Left ventricle myocardium superior (tissue), 1 donor: ENCODE measurements around the gene CARD9. TPM values are rescaled to one million over a fixed set of nuclear protein-coding genes. Genes with fewer than 3 reads are reported as not detected.
A peak's percentile ranks its signal among the peaks of the same experiment; 100 is the strongest.

Experiments
- ATAC-seq: fragments of 200-7000 bp; cut with Tn5 transposase; one replicate; pipeline ENCODE4 v1.9.1; 2020; ENCODE audit warnings: mild to moderate bottlenecking, moderate library complexity
- DNase-seq: peaks from one replicate; pipeline ENCODE4 v3.0.0-alpha.2; 2020
- intact Hi-C: fragments of 100-400 bp; cut with micrococcal nuclease; formaldehyde crosslinking; loops from one replicate; pipeline ENCODE4 v1.11.0; 2022
- total RNA-seq: library from RNA; stranded (reverse); fragmentation: NEBNext Ultra II Directional; extraction: Animal tissue kit (Norgen Biotek cat#: 25700); gene quantifications from one replicate; pipeline ENCODE4 v1.2.1, GENCODE V29; 2021
- donor health status: DM: no; HTN: yes; CAD: no; lungs with severe emphysema.

CARD9 gene
- total RNA-seq, 1 donor from 2014 or later, result 0.79 TPM

DNA sequence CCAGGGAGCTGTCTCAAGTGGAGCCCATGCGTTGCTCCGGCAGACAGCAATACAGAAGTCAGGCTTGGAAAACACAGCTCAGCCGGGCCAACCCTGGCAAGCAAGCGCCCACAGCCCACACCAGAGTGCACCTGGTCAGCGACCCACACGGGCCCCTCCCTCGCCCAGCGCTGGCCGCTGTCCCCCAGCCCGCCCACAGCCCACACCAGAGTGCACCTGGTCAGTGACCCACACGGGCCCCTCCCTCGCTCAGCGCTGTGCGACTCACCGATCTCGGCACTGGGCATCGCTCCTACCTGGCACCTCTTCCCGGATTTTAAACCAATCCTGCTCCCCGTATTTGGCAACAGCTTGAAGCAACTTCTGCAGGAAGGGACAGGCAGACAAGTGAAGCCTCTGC is 13.7 kb upstream of the CARD9 start:
- intact Hi-C loops, result no loop called here
- DNase-seq (no peak), ATAC-seq (no peak)

GRCh38 chr9:136386018-136386417 is 12.5 kb upstream of the CARD9 start:
- ATAC-seq (no peak), DNase-seq (no peak)
- intact Hi-C loops, result no loop called here

GRCh38 chr9:136385015-136385414 is 11.5 kb upstream of the CARD9 start:
- ATAC-seq (no peak), DNase-seq (no peak)
- intact Hi-C loops, result no loop called here

GRCh38 chr9:136383436-136383835 is 10.0 kb upstream of the CARD9 start:
- ATAC-seq, result no peak
- no peak for DNase-seq
- intact Hi-C loops, result no loop called here

DNA sequence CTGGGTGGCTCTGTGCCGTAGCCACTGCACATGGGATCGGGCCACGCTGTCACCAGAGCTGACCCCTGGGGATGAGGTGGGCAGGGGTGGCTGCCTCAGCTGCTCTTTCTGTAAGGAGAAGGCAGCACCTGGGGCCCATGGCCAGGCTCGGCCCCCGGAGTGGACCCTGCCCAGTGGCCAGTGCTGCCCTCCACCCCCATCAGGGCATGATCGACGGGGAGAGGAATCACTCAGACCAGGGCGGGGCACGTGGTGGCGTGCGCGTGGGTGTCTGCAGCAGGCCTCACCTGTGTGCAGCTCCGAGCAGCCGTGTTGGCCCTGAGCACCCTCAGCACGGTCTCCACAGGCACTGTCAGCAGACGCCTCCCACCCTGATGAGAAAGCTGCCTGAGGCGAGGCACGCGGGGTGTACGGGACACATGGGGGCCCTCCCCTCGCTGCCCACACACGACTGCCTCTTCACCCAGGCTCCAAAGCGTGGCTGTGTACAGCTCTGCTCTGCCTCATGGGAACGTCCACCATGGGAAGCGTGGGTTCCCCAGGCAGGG is 8.6 kb upstream of the CARD9 start:
- no peak for DNase-seq
- no peak for ATAC-seq
- intact Hi-C loops, result no loop called here

GRCh38 chr9:136381311-136381710 is 7.8 kb upstream of the CARD9 start:
- ATAC-seq, result peak; percentile 84
- DNase-seq, result peak; percentile 80
- intact Hi-C loops, result no loop called here

GRCh38 chr9:136380381-136380780 is 6.9 kb upstream of the CARD9 start:
- DNase-seq (no peak), ATAC-seq (no peak)
- intact Hi-C loops, result no loop called here

DNA sequence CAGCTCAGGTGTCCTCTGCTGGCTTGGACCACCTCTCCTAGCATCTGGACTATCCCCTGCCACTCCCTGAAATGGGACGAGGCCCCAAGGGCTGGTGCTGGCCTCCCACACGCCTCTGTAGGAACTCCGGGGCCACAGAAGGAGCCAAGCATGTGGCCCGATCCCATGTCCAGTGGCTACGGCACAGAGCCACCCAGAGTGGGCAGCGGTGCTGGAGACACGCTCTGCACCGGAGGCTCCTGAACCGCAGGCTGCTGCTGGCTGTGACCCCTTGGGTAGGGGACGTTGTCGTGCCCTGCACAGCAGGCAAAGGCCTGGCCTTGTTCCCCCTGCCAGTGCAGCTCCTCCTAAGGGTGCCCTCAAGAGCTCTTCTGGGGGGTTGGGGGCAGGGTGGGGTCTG is 6.4 kb upstream of the CARD9 start:
- intact Hi-C loops, result no loop called here
- DNase-seq (no peak), ATAC-seq (no peak)

- no peak for DNase-seq
- no peak for ATAC-seq
- intact Hi-C loops, result no loop called here
Observed at GRCh38 chr9:136379401-136379800, 5.9 kb upstream of the CARD9 start.

GRCh38 chr9:136379003-136379287 is 5.5 kb upstream of the CARD9 start:
- no peak for ATAC-seq
- DNase-seq, result no peak
- intact Hi-C loops, result no loop called here

DNA sequence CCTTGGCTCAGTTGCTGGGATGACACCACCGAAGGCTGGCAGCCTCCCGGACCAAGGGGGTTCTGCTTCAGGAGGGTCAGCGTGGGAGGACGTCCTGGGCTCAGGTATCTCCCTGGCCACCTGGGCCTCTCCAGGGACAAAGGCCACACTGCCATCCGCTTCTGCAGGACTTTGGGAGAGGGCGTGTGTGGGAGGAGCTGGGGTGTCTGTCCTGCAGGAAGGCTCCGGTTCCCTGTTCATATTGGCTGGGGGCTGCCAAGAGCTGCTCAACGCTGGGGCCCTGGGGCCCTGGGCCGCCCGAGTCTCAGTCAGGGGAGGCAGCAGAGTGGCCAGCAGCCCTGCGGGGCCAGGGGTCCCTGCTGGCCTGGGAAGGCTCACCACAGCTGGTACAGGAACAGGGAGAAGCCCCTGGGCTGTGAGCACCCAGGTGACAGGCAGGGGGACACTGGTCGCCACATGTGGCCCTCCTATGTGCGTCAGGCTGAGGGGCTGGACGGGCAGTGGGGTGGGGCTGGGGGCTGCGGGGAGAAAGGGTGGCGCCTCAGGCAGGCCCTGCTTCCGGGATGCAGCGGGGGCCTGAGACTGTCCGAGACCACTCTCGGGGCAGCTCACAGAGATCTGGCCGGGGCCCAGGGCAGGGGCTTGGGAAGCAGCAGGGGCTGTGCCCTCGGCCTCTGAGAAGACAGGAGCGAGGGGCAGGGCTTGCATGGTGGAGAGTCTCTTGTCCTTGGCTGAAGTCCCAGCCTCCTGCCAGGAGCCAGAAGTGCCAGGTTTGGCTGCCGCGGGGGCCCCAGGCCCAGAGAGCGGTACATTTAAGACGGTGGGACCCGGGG is 4.9 kb upstream of the CARD9 start:
- intact Hi-C loops, result no loop called here
- ATAC-seq (peak; percentile 34), DNase-seq (peak; percentile 59)

- DNase-seq (no peak), ATAC-seq (no peak)
- intact Hi-C loops, result no loop called here
Observed at GRCh38 chr9:136377341-136378169, 4.1 kb upstream of the CARD9 start.

DNA sequence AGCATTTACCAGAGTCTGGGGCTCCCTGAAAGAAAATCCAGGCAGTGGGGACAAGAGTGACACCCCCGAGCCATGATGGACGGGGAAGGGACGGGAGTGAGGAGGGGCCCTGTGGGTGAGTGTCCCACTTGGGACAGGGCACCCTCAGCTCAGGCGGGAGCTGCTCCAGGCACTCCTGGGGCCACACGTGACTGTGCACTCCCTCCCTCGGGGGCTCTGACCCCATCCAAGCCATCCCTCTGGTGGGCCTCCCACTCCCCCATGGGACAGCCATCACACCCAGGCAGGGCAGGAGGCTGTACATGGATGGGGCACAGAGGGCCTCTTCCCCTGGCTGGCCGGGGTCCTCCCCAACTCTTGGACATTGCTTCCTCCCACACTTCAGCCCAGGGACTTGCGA is 3.0 kb upstream of the CARD9 start:
- intact Hi-C loops, result no loop called here
- no peak for ATAC-seq
- no peak for DNase-seq

DNA sequence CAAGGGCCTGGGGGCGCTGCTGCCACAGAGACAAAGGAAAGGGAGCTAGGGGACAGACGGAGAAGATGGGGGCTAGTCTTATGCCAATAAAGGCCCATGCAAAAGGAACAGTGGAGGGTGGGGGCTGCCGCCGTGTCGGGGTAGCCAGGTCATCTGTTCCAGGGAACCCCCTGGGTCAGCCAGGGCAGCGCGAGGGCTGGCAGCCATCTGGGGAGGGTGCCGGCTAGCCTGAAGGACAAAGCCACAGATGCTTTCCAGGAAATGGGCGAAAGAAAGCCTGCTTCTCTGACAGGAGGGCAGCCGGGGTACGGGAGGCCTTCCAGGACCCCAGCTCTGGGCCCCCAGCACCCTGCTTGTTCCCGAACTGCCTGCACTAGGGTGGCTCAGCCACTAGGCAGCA is 1.6 kb upstream of the CARD9 start:
- DNase-seq (no peak), ATAC-seq (no peak)
- intact Hi-C loops, result no loop called here

GRCh38 chr9:136374183-136374575 is 710 bp upstream of the CARD9 start:
- intact Hi-C loops, result no loop called here
- ATAC-seq (no peak), DNase-seq (no peak)

- intact Hi-C loops, result no loop called here
- peak; percentile 74 for DNase-seq
Observed at GRCh38 chr9:136372561-136373299, 739 bp downstream of the CARD9 start.

DNA sequence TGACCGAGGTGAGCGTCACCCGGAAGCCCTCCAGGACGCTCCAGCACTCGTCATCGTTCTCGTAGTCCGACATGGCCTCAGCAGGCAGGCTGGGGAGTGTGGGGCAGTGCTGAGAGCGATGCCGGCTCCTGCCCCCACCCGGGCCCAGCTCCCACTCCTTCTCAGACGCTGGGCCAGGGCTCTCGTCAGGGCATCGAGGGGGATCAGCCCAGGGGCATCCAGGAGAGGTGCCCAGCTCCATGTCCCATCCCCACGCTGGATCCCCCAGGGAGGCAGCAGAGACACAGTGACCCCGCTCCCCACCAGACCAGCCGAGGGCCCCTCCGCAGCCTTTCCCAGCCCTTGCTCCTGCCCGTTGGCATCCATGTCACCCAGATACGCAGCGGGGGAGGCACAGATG is 1.5 kb downstream of the CARD9 start:
- intact Hi-C loops, result no loop called here
- DNase-seq (no peak), ATAC-seq (no peak)

More at GRCh38 chr9:136372561-136373299, 739 bp downstream of the CARD9 start:
- ATAC-seq, result peak; percentile 72

DNA sequence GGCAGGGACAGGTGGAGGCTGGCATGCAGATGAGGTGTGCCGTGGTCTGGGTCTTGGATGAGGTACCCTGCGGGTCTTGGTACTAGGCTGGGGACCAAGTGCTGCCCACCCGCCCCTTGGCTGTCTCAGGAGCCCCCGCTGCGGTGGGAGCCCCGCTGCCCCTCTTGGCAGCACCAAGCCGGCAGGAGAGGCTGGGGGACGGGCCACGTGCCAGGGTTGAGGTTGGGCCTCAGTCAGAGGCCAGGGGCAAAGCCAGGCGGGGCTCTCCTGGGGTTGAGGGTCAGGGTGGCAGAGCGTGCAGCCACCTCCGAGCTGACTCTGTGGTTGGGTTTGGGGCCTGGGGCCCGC is 2.0 kb downstream of the CARD9 start:
- intact Hi-C loops, result no loop called here
- DNase-seq, result no peak
- ATAC-seq, result no peak

DNA sequence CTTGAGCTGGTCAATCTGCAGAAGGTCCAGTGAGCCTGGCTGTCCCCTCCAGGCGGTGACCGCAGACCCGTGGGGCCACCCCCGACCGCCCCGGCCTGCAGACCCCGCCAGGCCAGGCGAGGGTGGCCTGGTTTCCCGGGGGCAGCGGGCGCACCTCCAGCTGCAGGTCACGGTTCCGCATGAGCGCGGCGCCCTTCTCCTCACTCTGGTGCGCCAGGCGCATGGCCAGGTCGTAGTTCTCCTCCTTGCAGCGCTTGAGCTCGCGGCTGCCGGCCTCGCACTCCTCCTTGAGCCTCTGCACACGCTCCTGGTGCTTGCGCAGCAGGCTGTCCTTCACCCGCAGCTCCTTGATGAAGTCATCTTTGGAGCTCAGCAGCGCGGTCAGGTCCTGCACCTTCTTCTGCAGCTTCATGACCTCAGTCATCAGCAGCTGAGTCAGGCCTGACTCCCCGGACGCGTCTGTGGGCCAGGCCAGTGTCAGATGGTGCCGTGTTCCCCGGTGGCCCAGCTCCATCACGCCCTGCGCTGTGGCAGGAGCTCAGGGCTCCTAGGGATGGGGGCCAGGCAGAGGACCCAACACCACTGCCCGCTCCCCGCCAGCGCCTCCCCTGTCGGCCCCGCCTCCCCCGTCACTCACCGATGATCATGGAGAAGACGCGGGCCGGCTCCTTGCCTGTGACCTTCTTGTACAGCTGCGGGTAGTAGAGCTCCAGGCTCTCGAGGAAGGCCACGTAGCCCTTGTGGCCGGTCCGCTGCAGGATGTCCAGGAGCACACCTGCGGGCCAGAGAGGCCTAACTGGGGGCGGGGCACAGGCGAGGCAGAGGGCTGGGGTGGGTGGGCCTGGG is 2.6 kb downstream of the CARD9 start:
- intact Hi-C loops, result no loop called here
- ATAC-seq (no peak), DNase-seq (no peak)
